Measurements from ENCODE around the gene CFAP46.

Gene CFAP46

DNA sequence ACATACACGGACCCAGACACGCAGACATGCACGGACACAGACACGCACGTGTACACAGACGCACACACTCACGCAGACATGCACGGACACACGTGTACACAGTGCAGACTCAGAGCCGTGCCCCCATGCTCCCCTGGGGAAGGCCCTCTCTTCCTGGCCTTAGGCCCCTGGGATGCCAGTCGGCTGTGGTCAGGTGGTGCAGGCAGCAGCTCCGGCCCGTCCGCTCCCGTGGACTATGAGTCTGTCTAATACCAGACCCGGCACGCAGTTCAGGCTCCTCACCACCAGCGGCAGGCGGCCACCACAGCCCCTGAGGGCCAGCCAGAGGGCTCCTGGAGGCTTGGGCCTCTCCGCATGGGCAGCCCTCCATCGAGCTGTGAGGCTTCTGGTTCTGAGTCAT lies 104.5 kb downstream of the CFAP46 start:
- Histone ChIP-seq H3K9me2 (replicated peaks; ENCODE audit: insufficient read depth, low read length) (no peaks in the 10 kb centered on the region), H4K20me1 (ENCODE audit: low read depth, low read length) (no peaks in the 10 kb centered on the region), H3K36me3 (ENCODE audit: low read length) (no peaks in the 10 kb centered on the region), H3K79me2 (ENCODE audit: insufficient read depth, low read length) (no peaks in the 10 kb centered on the region), H3K4me2 (ENCODE audit: low read depth, low read length, poor library complexity, severe bottlenecking) (no peak overlapping the region), H3K9me3 (ENCODE audit: insufficient read depth, low read length) (peaks cover 6% of the 10 kb centered on the region; the same call in 1 of the 2 replicates), H3F3A (ENCODE audit: insufficient read depth) (no peaks in the 10 kb centered on the region), H3K9ac (ENCODE audit: low read length) (no peak overlapping the region), H3K27ac (ENCODE audit: low read depth, low read length) (no peak overlapping the region), H3K4me3 (ENCODE audit: insufficient read depth, low read length, poor library complexity, severe bottlenecking) (no peak overlapping the region), H2AFZ (ENCODE audit: low read depth, low read length, severe bottlenecking) (no peak overlapping the region), H3K27me3 (ENCODE audit: low read length) (no peaks in the 10 kb centered on the region)
- no peak for TF ChIP-seq EZH2phosphoT487 (conservative IDR thresholded peaks at IDR 0.05; ENCODE audit: low read length)
- TF ChIP-seq, protein P1, sequence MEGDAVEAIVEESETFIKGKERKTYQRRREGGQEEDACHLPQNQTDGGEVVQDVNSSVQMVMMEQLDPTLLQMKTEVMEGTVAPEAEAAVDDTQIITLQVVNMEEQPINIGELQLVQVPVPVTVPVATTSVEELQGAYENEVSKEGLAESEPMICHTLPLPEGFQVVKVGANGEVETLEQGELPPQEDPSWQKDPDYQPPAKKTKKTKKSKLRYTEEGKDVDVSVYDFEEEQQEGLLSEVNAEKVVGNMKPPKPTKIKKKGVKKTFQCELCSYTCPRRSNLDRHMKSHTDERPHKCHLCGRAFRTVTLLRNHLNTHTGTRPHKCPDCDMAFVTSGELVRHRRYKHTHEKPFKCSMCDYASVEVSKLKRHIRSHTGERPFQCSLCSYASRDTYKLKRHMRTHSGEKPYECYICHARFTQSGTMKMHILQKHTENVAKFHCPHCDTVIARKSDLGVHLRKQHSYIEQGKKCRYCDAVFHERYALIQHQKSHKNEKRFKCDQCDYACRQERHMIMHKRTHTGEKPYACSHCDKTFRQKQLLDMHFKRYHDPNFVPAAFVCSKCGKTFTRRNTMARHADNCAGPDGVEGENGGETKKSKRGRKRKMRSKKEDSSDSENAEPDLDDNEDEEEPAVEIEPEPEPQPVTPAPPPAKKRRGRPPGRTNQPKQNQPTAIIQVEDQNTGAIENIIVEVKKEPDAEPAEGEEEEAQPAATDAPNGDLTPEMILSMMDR (IDR thresholded peaks at IDR 0.05; ENCODE audit: insufficient read depth, low read length, poor library complexity, severe bottlenecking): no peak

DNA sequence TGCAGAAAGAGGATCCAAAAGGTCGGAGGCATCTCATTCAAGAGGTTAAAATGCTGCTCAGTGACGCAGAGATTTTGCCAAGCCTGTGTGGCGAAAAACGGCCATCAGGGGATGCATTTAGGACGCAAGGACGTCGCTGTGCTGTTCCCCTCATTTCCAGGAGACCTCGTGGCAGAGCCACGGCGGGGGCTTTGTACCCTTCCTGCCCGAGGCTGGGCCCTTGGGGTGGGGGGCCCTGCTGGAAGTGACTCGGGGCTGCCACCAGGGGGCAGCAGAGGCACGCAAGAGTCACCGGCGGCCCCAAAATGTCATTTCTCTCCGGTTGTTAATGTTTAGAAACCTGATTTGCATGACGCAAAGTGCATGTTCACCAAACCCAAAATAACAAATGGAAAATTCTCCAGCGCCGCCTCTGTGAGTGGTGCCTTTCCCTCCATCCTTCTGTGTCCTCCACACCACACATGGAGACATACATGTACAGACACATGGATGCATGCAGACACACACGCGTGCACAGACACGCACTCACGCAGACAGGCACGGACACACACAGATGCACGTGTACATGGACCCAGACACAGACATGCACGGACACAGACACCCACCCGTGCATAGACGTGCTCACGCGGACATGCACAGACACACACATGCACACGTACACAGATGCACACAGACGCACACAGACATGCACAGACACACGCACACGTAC lies 105.4 kb downstream of the CFAP46 start:
- TF ChIP-seq, protein P1 (IDR thresholded peaks at IDR 0.05; ENCODE audit: insufficient read depth, low read length, poor library complexity, severe bottlenecking): peak; percentile 80
- TF ChIP-seq EZH2phosphoT487 (conservative IDR thresholded peaks at IDR 0.05; ENCODE audit: low read length): no peak
- no peak overlapping the region for H3K4me3 ChIP-seq (ENCODE audit: insufficient read depth, low read length, poor library complexity, severe bottlenecking)
- H3K36me3 ChIP-seq (ENCODE audit: low read length): no peaks in the 10 kb centered on the region
- H3K27ac ChIP-seq (ENCODE audit: low read depth, low read length): no peak overlapping the region
- no peaks in the 10 kb centered on the region for H3K27me3 ChIP-seq (ENCODE audit: low read length)
- H3K4me2 ChIP-seq (ENCODE audit: low read depth, low read length, poor library complexity, severe bottlenecking): no peak overlapping the region
- no peak overlapping the region for H2AFZ ChIP-seq (ENCODE audit: low read depth, low read length, severe bottlenecking)
- H4K20me1 ChIP-seq (ENCODE audit: low read depth, low read length): no peaks in the 10 kb centered on the region
- no peaks in the 10 kb centered on the region for H3F3A ChIP-seq (ENCODE audit: insufficient read depth)
- H3K79me2 ChIP-seq (ENCODE audit: insufficient read depth, low read length): no peaks in the 10 kb centered on the region
- no peaks in the 10 kb centered on the region for H3K9me3 ChIP-seq (ENCODE audit: insufficient read depth, low read length)
- no peak overlapping the region for H3K9ac ChIP-seq (ENCODE audit: low read length)
- no peaks in the 10 kb centered on the region for H3K9me2 ChIP-seq (replicated peaks; ENCODE audit: insufficient read depth, low read length)

DNA sequence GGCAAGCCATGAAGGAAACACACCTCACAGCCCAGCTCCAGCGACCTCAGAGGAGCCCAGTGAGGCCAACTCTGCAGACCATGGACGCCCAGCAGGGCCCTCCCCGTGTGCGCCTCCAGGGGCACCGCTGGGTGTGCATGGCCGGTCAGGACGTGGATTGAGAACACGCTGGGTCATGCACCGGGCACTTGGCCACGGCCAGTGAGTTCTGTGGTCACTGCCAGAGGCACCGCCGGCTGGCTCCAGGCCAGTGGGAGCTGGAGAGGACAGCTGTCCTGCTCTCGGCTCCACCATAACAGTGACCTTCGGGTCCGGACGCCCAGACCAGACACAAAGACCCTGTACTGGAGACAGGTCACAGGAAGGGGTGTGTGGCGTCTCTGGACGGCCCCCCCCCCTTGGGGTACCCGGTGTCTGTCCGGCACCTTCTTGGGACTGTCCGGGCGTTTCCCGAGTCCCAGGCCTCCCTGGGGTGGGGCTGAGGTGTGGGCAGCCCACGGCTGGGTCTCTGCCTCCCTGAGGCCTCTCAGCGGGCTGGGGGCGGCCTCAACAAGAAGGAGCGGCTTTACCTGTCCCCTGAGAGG lies 106.0 kb downstream of the CFAP46 start:
- Histone ChIP-seq H3F3A (ENCODE audit: insufficient read depth) (no peaks in the 10 kb centered on the region), H3K4me3 (ENCODE audit: insufficient read depth, low read length, poor library complexity, severe bottlenecking) (no peak overlapping the region), H3K27me3 (ENCODE audit: low read length) (no peaks in the 10 kb centered on the region), H3K9me3 (ENCODE audit: insufficient read depth, low read length) (no peaks in the 10 kb centered on the region), H3K9ac (ENCODE audit: low read length) (no peak overlapping the region), H3K36me3 (ENCODE audit: low read length) (no peaks in the 10 kb centered on the region), H3K79me2 (ENCODE audit: insufficient read depth, low read length) (no peaks in the 10 kb centered on the region), H4K20me1 (ENCODE audit: low read depth, low read length) (no peaks in the 10 kb centered on the region), H3K9me2 (replicated peaks; ENCODE audit: insufficient read depth, low read length) (no peaks in the 10 kb centered on the region), H3K27ac (ENCODE audit: low read depth, low read length) (no peak overlapping the region), H3K4me2 (ENCODE audit: low read depth, low read length, poor library complexity, severe bottlenecking) (no peak overlapping the region), H2AFZ (ENCODE audit: low read depth, low read length, severe bottlenecking) (no peak overlapping the region)
- TF ChIP-seq EZH2phosphoT487 (conservative IDR thresholded peaks at IDR 0.05; ENCODE audit: low read length): no peak
- TF ChIP-seq, protein P1 (IDR thresholded peaks at IDR 0.05; ENCODE audit: insufficient read depth, low read length, poor library complexity, severe bottlenecking): no peak

Measured in SU-DHL-6 (cell line).